CD8-positive, alpha-beta memory T cell (primary cell): Measurements from ENCODE around the gene CXorf49. TPM values are rescaled to one million over a fixed set of nuclear protein-coding genes. Genes with fewer than 3 reads are reported as not detected.

Source experiments
- CTCF ChIA-PET: fragments of 350-600 bp; sonication (Branson Sonifier 250); formaldehyde crosslinking; loops from one replicate; lab custom pipeline; 2021; ENCODE audit warnings: antibody characterized with exemption; lab: Charles Lee
- POLR2A ChIA-PET: fragments of 350-600 bp; sonication (Branson Sonifier 250); formaldehyde crosslinking; loops from one replicate; lab custom pipeline; 2021; ENCODE audit warnings: antibody characterized with exemption; lab: Charles Lee
- DNase-seq, 5 donors: peaks; one replicate each; pipeline versions ENCODE4 v3.0.0 to v3.0.0-alpha.2; 2020 to 2022; ENCODE audit warnings: mixed read lengths in 1 of 5
- H3K27ac ChIP-seq: one replicate; pipeline ENCODE4 v1.7.0; 2013; ENCODE audit warnings: low read depth, mild to moderate bottlenecking, low read length, moderate library complexity
- H3K27me3 ChIP-seq: 2 replicates; pipeline ENCODE4 v1.7.0; 2013; ENCODE audit warnings: low read length, mild to moderate bottlenecking; ENCODE audit not compliant: insufficient read depth, poor library complexity, severe bottlenecking
- H3K36me3 ChIP-seq: 2 replicates; pipeline ENCODE4 v1.7.0; 2013; ENCODE audit warnings: mild to moderate bottlenecking, low read length, moderate library complexity; ENCODE audit not compliant: insufficient read depth
- H3K4me1 ChIP-seq: 2 replicates; pipeline ENCODE4 v1.7.0; 2013; ENCODE audit warnings: mild to moderate bottlenecking, low read length, moderate library complexity; ENCODE audit not compliant: insufficient read depth
- H3K4me3 ChIP-seq: 2 replicates; pipeline ENCODE4 v1.7.0; 2013; ENCODE audit warnings: mild to moderate bottlenecking, low read length
- H3K9me3 ChIP-seq: 2 replicates; pipeline ENCODE4 v1.7.0; 2013; ENCODE audit warnings: mild to moderate bottlenecking, low read length
- H3K27ac Mint-ChIP-seq, 8 donors: one replicate each; pipeline ENCODE4 v1.8.0; 2020 to 2021; ENCODE audit warnings: mixed read lengths in 8 of 8, mild to moderate bottlenecking in 6 of 8, inconsistent platforms in 3 of 8, moderate library complexity in 3 of 8
- H3K27me3 Mint-ChIP-seq, 2 donors: one replicate each; pipeline ENCODE4 v1.8.0; 2020 to 2021; ENCODE audit warnings: mixed read lengths in 2 of 2, mild to moderate bottlenecking in 1 of 2, moderate library complexity in 1 of 2
- H3K36me3 Mint-ChIP-seq, 3 donors: one replicate each; pipeline ENCODE4 v1.8.0; 2020 to 2021; ENCODE audit warnings: mixed read lengths in 3 of 3, inconsistent platforms in 1 of 3, mild to moderate bottlenecking in 1 of 3
- H3K4me1 Mint-ChIP-seq, 3 donors: one replicate each; pipeline ENCODE4 v1.8.0; 2020 to 2021; ENCODE audit warnings: mixed read lengths in 3 of 3, inconsistent platforms in 1 of 3, mild to moderate bottlenecking in 1 of 3
- H3K4me3 Mint-ChIP-seq, 7 donors: one replicate each; pipeline ENCODE4 v1.8.0; 2020 to 2021; ENCODE audit warnings: mixed read lengths in 7 of 7, mild to moderate bottlenecking in 6 of 7, moderate library complexity in 4 of 7, inconsistent platforms in 2 of 7
- H3K9me3 Mint-ChIP-seq, 5 donors: one replicate each; pipeline ENCODE4 v1.8.0; 2020 to 2022; ENCODE audit warnings: mixed read lengths in 5 of 5, mild to moderate bottlenecking in 3 of 5, moderate library complexity in 2 of 5, inconsistent platforms in 1 of 5
- polyA plus RNA-seq: library from polyadenylated mRNA; unstranded; fragments of 300-500 nt; fragmentation: Illumina TruSeq; gene quantifications from one replicate; pipeline ENCODE4 v1.2.3, GENCODE V29; 2021
- total RNA-seq, 2 experiments: library from RNA; stranded (reverse); gene quantifications; one replicate each; pipeline ENCODE4 v1.2.3, GENCODE V29; 2021

CXorf49 gene
- total and polyA plus RNA-seq, 3 experiments from 2014 or later, result not detected

GRCh38 chrX:71667328-71668247, 50.5 kb downstream of the CXorf49 start, which contains the start of gene LOC101059915:
LOC101059915 (plus strand) TSS chrX:71667546.
- POLR2A ChIA-PET, result no interaction called here
- H3K4me3 Mint-ChIP-seq, result no peak within 1 kb of the TSS
- Histone ChIP-seq H3K4me1 (peaks cover 9% of the 10 kb centered on the region), H3K36me3 (no peaks in the 10 kb centered on the region), H3K27ac (no peak within 1 kb of the TSS), H3K27me3 (no peaks in the 10 kb centered on the region), H3K9me3 (no peaks in the 10 kb centered on the region), H3K4me3 (no peak within 1 kb of the TSS)
- no peak for DNase-seq
- peaks cover 26 to 31% (median 27%) of the 10 kb centered on the region in 3 donors for H3K4me1 Mint-ChIP-seq
- no peaks in the 10 kb centered on the region for H3K36me3 Mint-ChIP-seq
- no peaks in the 10 kb centered on the region for H3K9me3 Mint-ChIP-seq
- CTCF ChIA-PET, result no interaction called here
- H3K27ac Mint-ChIP-seq, result no peak within 1 kb of the TSS
- peaks cover 0 to 9% of the 10 kb centered on the region in 2 donors for H3K27me3 Mint-ChIP-seq

GRCh38 chrX:71666240-71667223, 51.6 kb downstream of the CXorf49 start:
- peaks cover 14% of the 10 kb centered on the region for H3K4me1 ChIP-seq
- peaks cover 26 to 33% (median 28%) of the 10 kb centered on the region in 3 donors for H3K4me1 Mint-ChIP-seq
- H3K27me3 Mint-ChIP-seq, result peaks cover 0 to 10% of the 10 kb centered on the region in 2 donors
- no peaks in the 10 kb centered on the region for H3K36me3 Mint-ChIP-seq
- ChIA-PET CTCF (no interaction called here), POLR2A (no interaction called here)
- no peaks in the 10 kb centered on the region for H3K36me3 ChIP-seq
- DNase-seq, result no peak
- no peaks in the 10 kb centered on the region for H3K9me3 ChIP-seq
- H3K27ac ChIP-seq, result no peak overlapping the region
- H3K4me3 ChIP-seq, result no peak overlapping the region
- H3K4me3 Mint-ChIP-seq, result no peak overlapping the region
- H3K9me3 Mint-ChIP-seq, result no peaks in the 10 kb centered on the region
- H3K27me3 ChIP-seq, result no peaks in the 10 kb centered on the region
- H3K27ac Mint-ChIP-seq, result peak overlapping the region in 1 of 8 donors; percentile 23

GRCh38 chrX:71665747-71666146, 52.3 kb downstream of the CXorf49 start:
- Histone ChIP-seq H3K27me3 (no peaks in the 10 kb centered on the region), H3K36me3 (no peaks in the 10 kb centered on the region), H3K4me1 (peaks cover 14% of the 10 kb centered on the region), H3K27ac (no peak overlapping the region), H3K9me3 (no peaks in the 10 kb centered on the region), H3K4me3 (no peak overlapping the region)
- no peak for DNase-seq
- H3K27ac Mint-ChIP-seq, result peak overlapping the region in 2 of 8 donors; percentile 23 to 42
- peaks cover 0 to 10% of the 10 kb centered on the region in 2 donors for H3K27me3 Mint-ChIP-seq
- ChIA-PET POLR2A (no interaction called here), CTCF (no interaction called here)
- no peak overlapping the region for H3K4me3 Mint-ChIP-seq
- H3K9me3 Mint-ChIP-seq, result no peaks in the 10 kb centered on the region
- H3K4me1 Mint-ChIP-seq, result peaks cover 19 to 25% (median 20%) of the 10 kb centered on the region in 3 donors
- no peaks in the 10 kb centered on the region for H3K36me3 Mint-ChIP-seq

GRCh38 chrX:71664889-71665491, 53.1 kb downstream of the CXorf49 start:
- Mint-ChIP-seq H3K4me1 (peaks cover 15 to 19% (median 18%) of the 10 kb centered on the region in 3 donors), H3K27me3 (peaks cover 0 to 11% of the 10 kb centered on the region in 2 donors), H3K27ac (peak overlapping the region in 1 of 8 donors; percentile 52), H3K4me3 (no peak overlapping the region), H3K9me3 (no peaks in the 10 kb centered on the region), H3K36me3 (no peaks in the 10 kb centered on the region)
- Histone ChIP-seq H3K27ac (no peak overlapping the region), H3K9me3 (no peaks in the 10 kb centered on the region), H3K4me3 (no peak overlapping the region), H3K27me3 (no peaks in the 10 kb centered on the region), H3K4me1 (peaks cover 14% of the 10 kb centered on the region), H3K36me3 (no peaks in the 10 kb centered on the region)
- CTCF ChIA-PET, result no interaction called here
- no peak for DNase-seq
- POLR2A ChIA-PET, result no interaction called here

Other genes starting within 250 kb of the CXorf49 start
- 100 to 1,000 TPM; 211 to 216 TPM for gene OGT, start 185.2 kb downstream of the CXorf49 start, total RNA-seq
- 35.6 TPM for gene OGT, start 185.2 kb downstream of the CXorf49 start, polyA plus RNA-seq
- 1 to 10 TPM; 3.9 to 4.2 TPM for gene GCNA, start 139.8 kb downstream of the CXorf49 start, total RNA-seq
- gene GCNA, start 139.8 kb downstream of the CXorf49 start, polyA plus RNA-seq, result 0.67 TPM
- gene CXCR3, start 99.8 kb downstream of the CXorf49 start, total RNA-seq, result 10 to 100 TPM; 66.1 to 69.3 TPM
- gene CXCR3, start 99.8 kb downstream of the CXorf49 start, polyA plus RNA-seq, result 220 TPM
- not detected for gene CXorf49B, start 45.1 kb upstream of the CXorf49 start, total RNA-seq
- gene CXorf49B, start 45.1 kb upstream of the CXorf49 start, polyA plus RNA-seq, result not detected
- gene NHSL2, start 192.6 kb upstream of the CXorf49 start, total RNA-seq, result 1 to 10 TPM in 1 of 2 experiments, under 1 TPM in 1; 0.51 to 1.1 TPM
- gene NHSL2, start 192.6 kb upstream of the CXorf49 start, polyA plus RNA-seq, result 17.8 TPM